Measurements from ENCODE around the gene KAT2B.

The KAT2B gene

GRCh38 chr3:20066079-20066478 is 25.8 kb downstream of the KAT2B start:
- no CpG with 5 or more reads among the region's 1 CpG for WGBS (ENCODE audit: extremely low coverage, insufficient coverage, insufficient read length)

GRCh38 chr3:20066850-20067617 is 26.8 kb downstream of the KAT2B start:
- no peak overlapping the region for H3K14ac ChIP-seq (ENCODE audit: low read length)
- H3K4me2 ChIP-seq (ENCODE audit: low read length), result no peak overlapping the region
- H4K8ac ChIP-seq (ENCODE audit: low read depth, low read length), result peak overlapping the region; percentile 60
- H3K79me2 ChIP-seq (ENCODE audit: control insufficient read depth, insufficient read depth, low read length, poor library complexity), result peaks cover 1% of the 10 kb centered on the region
- no peak overlapping the region for H3K4ac ChIP-seq (ENCODE audit: low read depth, low read length)
- peak in 1 of 2 donors; percentile 77 for DNase-seq
- no peak overlapping the region for H3K27ac ChIP-seq (ENCODE audit: low read depth, low read length)
- WGBS (ENCODE audit: extremely low coverage, insufficient coverage, insufficient read length), result no CpG with 5 or more reads among the region's 6 CpGs
- H2AFZ ChIP-seq (ENCODE audit: insufficient read depth, low read length, poor library complexity), result no peak overlapping the region
- H3K9ac ChIP-seq (ENCODE audit: low read length), result no peak overlapping the region
- no peak overlapping the region for H3K23ac ChIP-seq (ENCODE audit: low read length)
- no peak overlapping the region for H2BK120ac ChIP-seq (ENCODE audit: insufficient read depth, low read length, poor library complexity)
- H3K36me3 ChIP-seq (ENCODE audit: control insufficient read depth in 1 of 2, insufficient read depth in 2 of 2, low read length in 2 of 2), result no peaks in the 10 kb centered on the region
- H3K4me3 ChIP-seq (ENCODE audit: low read depth, low read length), result no peak overlapping the region
- no peaks in the 10 kb centered on the region for H3K9me3 ChIP-seq (ENCODE audit: insufficient read depth, low read depth, low read length)
- peak overlapping the region; percentile 47 for H4K91ac ChIP-seq (ENCODE audit: low read depth, low read length)
- peak overlapping the region; percentile 80 for H2BK12ac ChIP-seq (ENCODE audit: low read length)
- no peak overlapping the region for H3K18ac ChIP-seq (ENCODE audit: low read length)
- H3K79me1 ChIP-seq (ENCODE audit: low read length), result peaks cover 5% of the 10 kb centered on the region
- no peaks in the 10 kb centered on the region for H3K27me3 ChIP-seq (ENCODE audit: insufficient read depth, low read length)
- H4K12ac ChIP-seq (ENCODE audit: low read depth, low read length), result no peak overlapping the region
- H2BK5ac ChIP-seq (ENCODE audit: low read depth, low read length, poor library complexity), result peak overlapping the region; percentile 84
- H3K4me1 ChIP-seq (ENCODE audit: control insufficient read depth in 1 of 2, insufficient read depth in 2 of 2, low read length in 2 of 2), result peaks cover 5 to 6% of the 10 kb centered on the region in 2 experiments
- no peak overlapping the region for H2AK5ac ChIP-seq (ENCODE audit: low read length)

More at GRCh38 chr3:20066079-20066478, 25.8 kb downstream of the KAT2B start:
- peaks cover 5% of the 10 kb centered on the region for H3K79me1 ChIP-seq (ENCODE audit: low read length)
- no peak overlapping the region for H3K27ac ChIP-seq (ENCODE audit: low read depth, low read length)
- H2AFZ ChIP-seq (ENCODE audit: insufficient read depth, low read length, poor library complexity), result no peak overlapping the region
- no peak overlapping the region for H2AK5ac ChIP-seq (ENCODE audit: low read length)
- H3K14ac ChIP-seq (ENCODE audit: low read length), result no peak overlapping the region
- H4K8ac ChIP-seq (ENCODE audit: low read depth, low read length), result no peak overlapping the region
- H2BK5ac ChIP-seq (ENCODE audit: low read depth, low read length, poor library complexity), result no peak overlapping the region
- no peaks in the 10 kb centered on the region for H3K9me3 ChIP-seq (ENCODE audit: insufficient read depth, low read depth, low read length)
- no peak overlapping the region for H4K12ac ChIP-seq (ENCODE audit: low read depth, low read length)
- no peak overlapping the region for H3K9ac ChIP-seq (ENCODE audit: low read length)
- H3K4me2 ChIP-seq (ENCODE audit: low read length), result no peak overlapping the region
- H3K4ac ChIP-seq (ENCODE audit: low read depth, low read length), result no peak overlapping the region
- H3K18ac ChIP-seq (ENCODE audit: low read length), result no peak overlapping the region
- DNase-seq, result no peak
- no peak overlapping the region for H2BK12ac ChIP-seq (ENCODE audit: low read length)
- no peaks in the 10 kb centered on the region for H3K36me3 ChIP-seq (ENCODE audit: control insufficient read depth in 1 of 2, insufficient read depth in 2 of 2, low read length in 2 of 2)
- no peak overlapping the region for H3K23ac ChIP-seq (ENCODE audit: low read length)
- peaks cover 1% of the 10 kb centered on the region for H3K79me2 ChIP-seq (ENCODE audit: control insufficient read depth, insufficient read depth, low read length, poor library complexity)
- no peak overlapping the region for H4K91ac ChIP-seq (ENCODE audit: low read depth, low read length)
- H3K27me3 ChIP-seq (ENCODE audit: insufficient read depth, low read length), result no peaks in the 10 kb centered on the region
- H2BK120ac ChIP-seq (ENCODE audit: insufficient read depth, low read length, poor library complexity), result peak overlapping the region; percentile 46
- H3K4me3 ChIP-seq (ENCODE audit: low read depth, low read length), result no peak overlapping the region
- H3K4me1 ChIP-seq (ENCODE audit: control insufficient read depth in 1 of 2, insufficient read depth in 2 of 2, low read length in 2 of 2), result peaks cover 5 to 6% of the 10 kb centered on the region in 2 experiments

DNA sequence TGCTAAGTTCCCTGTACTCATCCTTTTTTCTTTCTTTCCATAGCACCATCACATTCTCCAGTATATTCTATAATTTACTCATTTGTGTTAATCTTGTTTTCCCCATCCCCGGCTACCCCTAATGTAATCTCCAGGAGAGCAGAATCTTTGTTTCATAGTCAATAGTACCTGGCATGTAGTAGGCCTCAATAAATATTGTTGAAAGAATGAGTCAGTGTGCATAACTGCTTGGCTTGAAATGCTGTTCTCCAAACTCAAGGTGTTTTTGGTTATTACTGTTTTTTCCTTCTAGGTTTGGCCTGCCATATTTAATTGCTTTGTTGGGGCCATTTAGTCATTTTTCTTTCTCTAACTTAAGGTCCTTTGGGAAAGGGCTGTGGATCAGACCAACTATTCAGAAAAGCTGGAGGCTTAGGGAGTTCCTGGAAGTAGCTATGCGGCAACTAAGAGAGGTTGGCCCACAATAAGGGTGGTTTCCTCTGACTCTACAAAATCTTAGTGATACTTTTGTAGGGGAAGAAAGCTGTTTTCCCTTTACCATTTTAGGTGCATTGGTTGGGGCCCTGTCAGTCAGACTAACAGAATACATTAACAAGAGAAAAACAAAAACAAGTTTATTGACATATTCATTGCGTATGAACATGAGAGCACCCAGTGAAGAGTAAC is 28.4 kb downstream of the KAT2B start:
- no peak for DNase-seq
- no peak overlapping the region for H4K91ac ChIP-seq (ENCODE audit: low read depth, low read length)
- no peak overlapping the region for H3K4me2 ChIP-seq (ENCODE audit: low read length)
- H3K27me3 ChIP-seq (ENCODE audit: insufficient read depth, low read length), result no peaks in the 10 kb centered on the region
- H3K36me3 ChIP-seq (ENCODE audit: control insufficient read depth in 1 of 2, insufficient read depth in 2 of 2, low read length in 2 of 2), result no peaks in the 10 kb centered on the region
- no peak overlapping the region for H2BK12ac ChIP-seq (ENCODE audit: low read length)
- H2BK5ac ChIP-seq (ENCODE audit: low read depth, low read length, poor library complexity), result no peak overlapping the region
- no peak overlapping the region for H3K9ac ChIP-seq (ENCODE audit: low read length)
- H3K27ac ChIP-seq (ENCODE audit: low read depth, low read length), result no peak overlapping the region
- H3K79me1 ChIP-seq (ENCODE audit: low read length), result peaks cover 8% of the 10 kb centered on the region
- peaks cover 9% of the 10 kb centered on the region in 2 experiments for H3K4me1 ChIP-seq (ENCODE audit: control insufficient read depth in 1 of 2, insufficient read depth in 2 of 2, low read length in 2 of 2)
- no peak overlapping the region for H3K18ac ChIP-seq (ENCODE audit: low read length)
- H2AFZ ChIP-seq (ENCODE audit: insufficient read depth, low read length, poor library complexity), result no peak overlapping the region
- no peak overlapping the region for H3K4me3 ChIP-seq (ENCODE audit: low read depth, low read length)
- H3K23ac ChIP-seq (ENCODE audit: low read length), result no peak overlapping the region
- no peak overlapping the region for H4K8ac ChIP-seq (ENCODE audit: low read depth, low read length)
- no peak overlapping the region for H2BK120ac ChIP-seq (ENCODE audit: insufficient read depth, low read length, poor library complexity)
- H3K79me2 ChIP-seq (ENCODE audit: control insufficient read depth, insufficient read depth, low read length, poor library complexity), result peaks cover 1% of the 10 kb centered on the region
- no peak overlapping the region for H3K14ac ChIP-seq (ENCODE audit: low read length)
- H3K9me3 ChIP-seq (ENCODE audit: insufficient read depth, low read depth, low read length), result no peaks in the 10 kb centered on the region
- H4K12ac ChIP-seq (ENCODE audit: low read depth, low read length), result no peak overlapping the region
- no peak overlapping the region for H3K4ac ChIP-seq (ENCODE audit: low read depth, low read length)
- no CpG with 5 or more reads among the region's 3 CpGs for WGBS (ENCODE audit: extremely low coverage, insufficient coverage, insufficient read length)
- H2AK5ac ChIP-seq (ENCODE audit: low read length), result no peak overlapping the region

DNA sequence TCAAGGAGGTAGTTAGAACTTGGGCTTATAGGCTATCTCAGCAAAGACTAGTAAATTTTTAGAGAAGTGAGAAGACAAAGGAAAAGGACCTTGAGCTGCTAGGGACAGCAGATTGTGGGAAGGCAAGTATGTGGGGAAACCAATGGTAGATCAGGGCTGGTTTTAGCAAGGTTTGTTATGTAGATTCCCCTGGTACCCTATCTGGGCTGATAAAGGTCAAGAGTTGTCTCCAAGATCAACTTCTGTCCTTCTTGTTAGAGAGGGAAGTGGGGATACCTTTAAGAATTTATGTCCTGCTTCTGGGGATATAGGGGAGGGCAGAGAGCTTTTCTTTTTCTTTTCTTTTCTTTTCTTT is 28.9 kb downstream of the KAT2B start:
- Histone ChIP-seq H3K14ac (ENCODE audit: low read length) (no peak overlapping the region), H3K9me3 (ENCODE audit: insufficient read depth, low read depth, low read length) (no peaks in the 10 kb centered on the region), H2AK5ac (ENCODE audit: low read length) (no peak overlapping the region), H2BK120ac (ENCODE audit: insufficient read depth, low read length, poor library complexity) (no peak overlapping the region), H4K91ac (ENCODE audit: low read depth, low read length) (no peak overlapping the region), H3K79me2 (ENCODE audit: control insufficient read depth, insufficient read depth, low read length, poor library complexity) (peaks cover 1% of the 10 kb centered on the region), H3K23ac (ENCODE audit: low read length) (no peak overlapping the region), H2AFZ (ENCODE audit: insufficient read depth, low read length, poor library complexity) (no peak overlapping the region), H3K4ac (ENCODE audit: low read depth, low read length) (no peak overlapping the region), H3K27ac (ENCODE audit: low read depth, low read length) (no peak overlapping the region), H3K9ac (ENCODE audit: low read length) (no peak overlapping the region), H3K4me2 (ENCODE audit: low read length) (no peak overlapping the region), H3K18ac (ENCODE audit: low read length) (no peak overlapping the region), H2BK12ac (ENCODE audit: low read length) (no peak overlapping the region), H3K27me3 (ENCODE audit: insufficient read depth, low read length) (no peaks in the 10 kb centered on the region), H3K36me3 (ENCODE audit: control insufficient read depth in 1 of 2, insufficient read depth in 2 of 2, low read length in 2 of 2) (no peaks in the 10 kb centered on the region), H3K79me1 (ENCODE audit: low read length) (peaks cover 8% of the 10 kb centered on the region), H2BK5ac (ENCODE audit: low read depth, low read length, poor library complexity) (no peak overlapping the region), H4K12ac (ENCODE audit: low read depth, low read length) (no peak overlapping the region), H4K8ac (ENCODE audit: low read depth, low read length) (no peak overlapping the region), H3K4me3 (ENCODE audit: low read depth, low read length) (no peak overlapping the region), H3K4me1 (ENCODE audit: control insufficient read depth in 1 of 2, insufficient read depth in 2 of 2, low read length in 2 of 2) (peaks cover 9% of the 10 kb centered on the region in 2 experiments)
- DNase-seq, result no peak
